ENCODE data around the gene CLDN6. TPM values are rescaled to one million over a fixed set of nuclear protein-coding genes. Genes with fewer than 3 reads are reported as not detected.

Gene CLDN6
- total RNA-seq, 6 experiments from 2014 or later, result 2.9 TPM; not detected in 5

- Histone ChIP-seq H3K4me1 (peaks cover 0 to 17% (median 3%) of the 10 kb centered on the region in 4 donors), H3K36me3 (no peaks in the 10 kb centered on the region), H3K4me3 (peak overlapping the region; percentile 93 to 96 (median 94)), H3K27ac (peak overlapping the region; percentile 87 to 94 (median 93)), H3K9me3 (no peaks in the 10 kb centered on the region), H3K27me3 (no peaks in the 10 kb centered on the region)
- intact Hi-C loops (cut with DNase I), result no loop called here
- DNase-seq (peak; percentile 92 to 97 (median 94)), ATAC-seq (peak; percentile 87 to 98 (median 94))
- no CpG with 5 or more reads among the region's 67 CpGs for WGBS (ENCODE audit: insufficient coverage, low coverage, low lambda C conversion rate, missing lambda C conversion rate)
- TF ChIP-seq POLR2A (IDR thresholded peaks at IDR 0.05) (peak; percentile 59), CTCF (IDR thresholded peaks at IDR 0.05) (peak; percentile 85 to 99 (median 91))
These were observed 41.2 kb upstream of the CLDN6 start for GRCh38 chr16:3059041-3059722.

GRCh38 chr16:3058139-3059030 lies 40.4 kb upstream of the CLDN6 start:
- Histone ChIP-seq H3K4me3 (peak overlapping the region; percentile 93 to 96 (median 94)), H3K36me3 (no peaks in the 10 kb centered on the region), H3K27me3 (no peaks in the 10 kb centered on the region), H3K27ac (peak overlapping the region; percentile 87 to 94 (median 93)), H3K4me1 (peaks cover 0 to 17% (median 3%) of the 10 kb centered on the region in 4 donors), H3K9me3 (no peaks in the 10 kb centered on the region)
- ATAC-seq (peak; percentile 21 to 44 (median 29)), DNase-seq (peak; percentile 70 to 74 (median 71))
- intact Hi-C loops (cut with DNase I), result no loop called here
- WGBS (ENCODE audit: insufficient coverage, low coverage, low lambda C conversion rate, missing lambda C conversion rate), result 5% methylated on average over 19 of the region's 77 CpGs
- TF ChIP-seq POLR2A (IDR thresholded peaks at IDR 0.05), result no peak
- TF ChIP-seq CTCF (IDR thresholded peaks at IDR 0.05), result peak in 2 of 4 donors; percentile 2 to 6

- H3K4me1 ChIP-seq, result peaks cover 0 to 17% (median 3%) of the 10 kb centered on the region in 4 donors
- DNase-seq, result no peak
- TF ChIP-seq CTCF (IDR thresholded peaks at IDR 0.05) (no peak), POLR2A (IDR thresholded peaks at IDR 0.05) (no peak)
- H3K27ac ChIP-seq, result no peak overlapping the region
- H3K4me3 ChIP-seq, result peak overlapping the region; percentile 93 to 96 (median 94)
- no peaks in the 10 kb centered on the region for H3K27me3 ChIP-seq
- no peaks in the 10 kb centered on the region for H3K36me3 ChIP-seq
- WGBS (ENCODE audit: insufficient coverage, low coverage, low lambda C conversion rate, missing lambda C conversion rate), result 91% methylated on average over 8 of the region's 22 CpGs
- intact Hi-C loops (cut with DNase I), result no loop called here
- no peaks in the 10 kb centered on the region for H3K9me3 ChIP-seq
- no peak for ATAC-seq
These were observed 39.5 kb upstream of the CLDN6 start for GRCh38 chr16:3057181-3058138.

All from right lobe of liver (tissue), 6 donors.